ENCODE results near the gene GSK3B. TPM values are rescaled to one million over a fixed set of nuclear protein-coding genes. Genes with fewer than 3 reads are reported as not detected.
"Not testable (repeated sequence)": the region's sequence is repeated elsewhere in the genome, so short reads cannot be mapped to it uniquely, and the experiment has no call there.

GSK3B gene
- total RNA-seq, 2 donors from 2014 or later, result 36.7 to 47.9 TPM

DNA sequence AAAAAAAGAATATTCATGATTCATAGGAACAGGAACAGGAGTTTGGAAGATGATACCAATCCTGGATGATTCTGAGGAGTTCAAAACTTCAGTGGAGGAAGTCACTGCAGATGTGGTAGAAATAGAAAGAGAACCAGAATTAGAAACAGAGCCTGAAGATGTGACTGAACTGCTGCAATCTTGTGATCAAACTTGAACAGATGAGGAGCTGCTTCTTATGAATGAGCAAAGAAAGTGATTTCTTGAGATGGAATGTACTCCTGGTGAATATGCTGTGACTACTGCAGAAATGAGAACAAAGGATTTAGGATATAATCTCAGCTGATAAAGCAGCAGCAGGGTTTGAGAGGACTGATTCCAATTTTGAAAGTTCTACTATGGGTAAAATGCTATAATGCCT, 72.7 kb downstream of the GSK3B start:
- H3K4me1 ChIP-seq (replicated peaks), result no peaks in the 10 kb centered on the region
- H3K27ac ChIP-seq, result no peak overlapping the region
- intact Hi-C loops (cut with DNase I), result no loop called here
- H3K27me3 ChIP-seq (replicated peaks; ENCODE audit: insufficient read depth), result no peaks in the 10 kb centered on the region
- H3K9me3 ChIP-seq, result no peaks in the 10 kb centered on the region
- no peak for DNase-seq (ENCODE audit: low spot score)
- no peak overlapping the region for H3K4me3 ChIP-seq
- no peaks in the 10 kb centered on the region for H3K36me3 ChIP-seq
- TF ChIP-seq, protein P1, sequence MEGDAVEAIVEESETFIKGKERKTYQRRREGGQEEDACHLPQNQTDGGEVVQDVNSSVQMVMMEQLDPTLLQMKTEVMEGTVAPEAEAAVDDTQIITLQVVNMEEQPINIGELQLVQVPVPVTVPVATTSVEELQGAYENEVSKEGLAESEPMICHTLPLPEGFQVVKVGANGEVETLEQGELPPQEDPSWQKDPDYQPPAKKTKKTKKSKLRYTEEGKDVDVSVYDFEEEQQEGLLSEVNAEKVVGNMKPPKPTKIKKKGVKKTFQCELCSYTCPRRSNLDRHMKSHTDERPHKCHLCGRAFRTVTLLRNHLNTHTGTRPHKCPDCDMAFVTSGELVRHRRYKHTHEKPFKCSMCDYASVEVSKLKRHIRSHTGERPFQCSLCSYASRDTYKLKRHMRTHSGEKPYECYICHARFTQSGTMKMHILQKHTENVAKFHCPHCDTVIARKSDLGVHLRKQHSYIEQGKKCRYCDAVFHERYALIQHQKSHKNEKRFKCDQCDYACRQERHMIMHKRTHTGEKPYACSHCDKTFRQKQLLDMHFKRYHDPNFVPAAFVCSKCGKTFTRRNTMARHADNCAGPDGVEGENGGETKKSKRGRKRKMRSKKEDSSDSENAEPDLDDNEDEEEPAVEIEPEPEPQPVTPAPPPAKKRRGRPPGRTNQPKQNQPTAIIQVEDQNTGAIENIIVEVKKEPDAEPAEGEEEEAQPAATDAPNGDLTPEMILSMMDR (IDR thresholded peaks at IDR 0.05), result no peak
- TF ChIP-seq POLR2AphosphoS5 (IDR thresholded peaks at IDR 0.05) (no peak), POLR2A (IDR thresholded peaks at IDR 0.05) (no peak)

DNA sequence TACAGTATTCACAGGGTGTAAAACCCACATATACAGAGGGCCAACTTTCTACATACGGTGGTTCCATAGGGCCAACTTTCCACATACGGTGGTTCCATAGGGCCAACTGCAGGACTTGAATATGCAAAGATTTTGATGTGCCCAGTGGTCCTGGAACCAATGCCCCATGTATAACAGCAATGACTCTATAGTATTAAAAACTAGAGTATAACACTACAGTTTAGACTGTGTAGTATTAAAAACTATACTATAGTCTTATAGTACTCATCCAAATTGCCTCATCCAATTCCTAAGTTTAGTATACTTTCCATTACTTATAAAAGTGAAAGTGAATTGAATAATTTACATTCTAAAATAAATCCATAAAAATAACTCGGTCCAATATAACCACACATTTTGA, 75.9 kb downstream of the GSK3B start:
- H3K36me3 ChIP-seq, result no peaks in the 10 kb centered on the region
- TF ChIP-seq POLR2AphosphoS5 (IDR thresholded peaks at IDR 0.05) (no peak), POLR2A (IDR thresholded peaks at IDR 0.05) (no peak)
- TF ChIP-seq, protein P1 (IDR thresholded peaks at IDR 0.05), result no peak
- DNase-seq (ENCODE audit: low spot score), result no peak
- H3K9me3 ChIP-seq, result no peaks in the 10 kb centered on the region
- 93% methylated on average over 3 of the region's 3 CpGs for WGBS
- peaks cover 2% of the 10 kb centered on the region for H3K4me1 ChIP-seq (replicated peaks)
- no peak overlapping the region for H3K27ac ChIP-seq
- intact Hi-C loops (cut with DNase I), result no loop called here
- H3K27me3 ChIP-seq (replicated peaks; ENCODE audit: insufficient read depth), result no peaks in the 10 kb centered on the region
- H3K4me3 ChIP-seq, result no peak overlapping the region

DNA sequence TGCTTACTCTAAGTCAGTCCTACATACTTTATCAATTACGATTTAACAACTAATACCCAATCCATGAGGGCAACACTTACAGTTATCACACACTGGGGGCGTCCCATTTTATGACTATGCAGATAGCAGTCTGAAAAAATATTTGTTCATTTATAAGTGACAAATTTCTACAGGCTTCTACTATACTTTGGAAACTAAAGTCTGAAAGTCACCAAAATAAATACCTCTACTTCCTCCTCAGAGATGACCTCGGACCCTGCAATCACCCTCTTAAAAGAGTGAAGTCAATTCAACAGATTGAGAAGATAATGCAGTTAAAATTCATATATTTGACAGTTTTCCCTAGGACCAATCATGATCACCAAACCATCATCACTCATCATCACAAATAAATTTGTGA, 76.6 kb downstream of the GSK3B start:
- intact Hi-C loops (cut with DNase I), result no loop called here
- no peak overlapping the region for H3K27ac ChIP-seq
- no peak overlapping the region for H3K4me3 ChIP-seq
- 87% methylated on average over 3 of the region's 3 CpGs for WGBS
- DNase-seq (ENCODE audit: low spot score), result no peak
- H3K4me1 ChIP-seq (replicated peaks), result peaks cover 5% of the 10 kb centered on the region
- TF ChIP-seq POLR2A (IDR thresholded peaks at IDR 0.05) (no peak), POLR2AphosphoS5 (IDR thresholded peaks at IDR 0.05) (no peak)
- TF ChIP-seq, protein P1 (IDR thresholded peaks at IDR 0.05), result no peak
- H3K27me3 ChIP-seq (replicated peaks; ENCODE audit: insufficient read depth), result no peaks in the 10 kb centered on the region
- H3K9me3 ChIP-seq, result no peaks in the 10 kb centered on the region
- H3K36me3 ChIP-seq, result no peaks in the 10 kb centered on the region

DNA sequence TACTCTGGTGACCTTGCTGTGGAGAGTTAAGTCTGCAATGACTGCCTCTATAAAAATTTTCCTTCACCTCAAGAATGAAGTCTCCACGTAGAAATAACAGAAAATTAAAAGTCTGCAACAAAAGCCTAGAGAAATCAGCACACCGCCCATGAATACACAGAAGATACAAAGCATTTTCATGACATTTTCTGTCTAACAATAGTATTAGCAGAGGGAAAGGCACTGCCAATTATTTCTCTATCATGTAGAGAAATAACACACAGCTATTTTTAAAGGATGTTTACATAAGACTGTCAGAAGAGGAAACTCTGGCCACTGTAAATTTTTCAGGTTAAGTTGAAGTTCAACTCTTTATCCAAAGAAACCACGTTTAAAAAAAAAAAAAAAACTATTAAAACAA, 80.8 kb downstream of the GSK3B start:
- 14% methylated on average over 3 of the region's 3 CpGs for WGBS
- DNase-seq (ENCODE audit: low spot score), result no peak
- Histone ChIP-seq H3K9me3 (no peaks in the 10 kb centered on the region), H3K4me3 (no peak overlapping the region), H3K27me3 (replicated peaks; ENCODE audit: insufficient read depth) (no peaks in the 10 kb centered on the region), H3K36me3 (no peaks in the 10 kb centered on the region), H3K27ac (no peak overlapping the region), H3K4me1 (replicated peaks) (peaks cover 9% of the 10 kb centered on the region)
- intact Hi-C loops (cut with DNase I), result no loop called here
- TF ChIP-seq, protein P1 (IDR thresholded peaks at IDR 0.05), result no peak
- no peak for TF ChIP-seq POLR2A (IDR thresholded peaks at IDR 0.05)

DNA sequence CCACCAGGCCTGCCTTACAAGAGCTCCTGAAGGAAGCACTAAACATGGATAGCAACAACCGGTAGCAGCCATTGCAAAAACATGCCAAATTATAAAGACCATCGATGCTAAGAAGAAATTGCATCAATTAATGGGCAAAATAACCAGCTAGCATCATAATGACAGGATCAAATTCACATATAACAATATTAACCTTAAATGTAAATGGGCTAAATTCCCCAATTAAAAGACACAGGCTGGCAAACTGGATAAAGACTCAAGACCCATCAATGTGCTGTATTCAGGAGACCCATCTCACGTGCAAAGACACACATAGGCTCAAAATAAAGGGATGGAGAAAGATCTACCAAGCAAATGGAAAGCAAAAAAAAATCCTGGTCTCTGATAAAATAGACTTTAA, 88.5 kb downstream of the GSK3B start:
- DNase-seq (ENCODE audit: low spot score); H3K27ac ChIP-seq; intact Hi-C loops (cut with DNase I); H3K4me1 ChIP-seq (replicated peaks); H3K36me3 ChIP-seq; H3K4me3 ChIP-seq; H3K27me3 ChIP-seq (replicated peaks; ENCODE audit: insufficient read depth); H3K9me3 ChIP-seq: not testable (repeated sequence)
- 98% methylated on average over 3 of the region's 3 CpGs for WGBS

DNA sequence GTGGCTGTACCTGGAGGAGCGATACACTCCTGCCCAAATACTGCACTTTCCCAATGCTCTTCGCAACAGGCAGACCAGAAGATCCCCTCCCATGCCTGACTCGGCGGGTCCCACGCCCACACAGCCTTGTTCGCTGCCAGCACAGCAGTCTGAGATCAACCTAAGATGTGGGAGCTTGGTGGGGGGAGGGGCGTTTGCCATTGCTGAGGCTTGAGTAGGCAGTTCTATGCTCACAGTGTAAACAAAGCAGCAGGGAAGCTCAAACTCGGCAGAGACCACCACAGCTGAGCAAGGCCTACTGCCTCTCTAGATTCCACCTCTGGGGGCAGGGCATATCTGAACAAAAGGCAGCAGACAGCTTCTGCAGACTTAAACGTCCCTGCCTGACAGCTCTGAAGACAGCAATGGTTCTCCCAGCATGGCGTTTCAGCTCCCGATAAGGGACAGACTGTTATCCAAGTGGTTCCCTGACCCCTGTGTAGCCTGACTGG, 90.2 kb downstream of the GSK3B start:
- DNase-seq (ENCODE audit: low spot score); H3K4me1 ChIP-seq (replicated peaks); H3K4me3 ChIP-seq; H3K9me3 ChIP-seq; H3K27ac ChIP-seq; intact Hi-C loops (cut with DNase I); H3K36me3 ChIP-seq; H3K27me3 ChIP-seq (replicated peaks; ENCODE audit: insufficient read depth): not testable (repeated sequence)
- WGBS, result 74% methylated on average over 11 of the region's 11 CpGs

All from prostate gland (tissue), 2 donors.